ENCODE data around the gene LSS.
"Not testable (repeated sequence)": the region's sequence is repeated elsewhere in the genome, so short reads cannot be mapped to it uniquely, and the experiment has no call there.

Gene LSS

GRCh38 chr21:46152927-46153246, 75.7 kb downstream of the LSS start:
- Histone ChIP-seq H3K36me3 (ENCODE audit: control insufficient read depth in 1 of 2, insufficient read depth in 2 of 2, low read length in 2 of 2) (no peaks in the 10 kb centered on the region), H3K27me3 (ENCODE audit: low read depth, low read length) (no peaks in the 10 kb centered on the region), H3K4me1 (ENCODE audit: control insufficient read depth in 1 of 2, insufficient read depth in 2 of 2, low read length in 2 of 2) (peaks cover 0 to 6% of the 10 kb centered on the region in 2 donors), H3K27ac (ENCODE audit: low read length) (no peak overlapping the region), H3K9me3 (ENCODE audit: control insufficient read depth in 1 of 2, low read length in 2 of 2) (no peaks in the 10 kb centered on the region), H3K4me3 (ENCODE audit: low read depth in 1 of 2, low read length in 2 of 2) (no peak overlapping the region)

GRCh38 chr21:46151989-46152926, 76.3 kb downstream of the LSS start:
- Histone ChIP-seq H3K27ac (ENCODE audit: low read length) (no peak overlapping the region), H3K9me3 (ENCODE audit: control insufficient read depth in 1 of 2, low read length in 2 of 2) (no peaks in the 10 kb centered on the region), H3K4me1 (ENCODE audit: control insufficient read depth in 1 of 2, insufficient read depth in 2 of 2, low read length in 2 of 2) (peaks cover 0 to 6% of the 10 kb centered on the region in 2 donors), H3K4me3 (ENCODE audit: low read depth in 1 of 2, low read length in 2 of 2) (no peak overlapping the region), H3K36me3 (ENCODE audit: control insufficient read depth in 1 of 2, insufficient read depth in 2 of 2, low read length in 2 of 2) (no peaks in the 10 kb centered on the region), H3K27me3 (ENCODE audit: low read depth, low read length) (no peaks in the 10 kb centered on the region)

GRCh38 chr21:46151261-46151988, 77.1 kb downstream of the LSS start:
- Histone ChIP-seq H3K9me3 (ENCODE audit: control insufficient read depth in 1 of 2, low read length in 2 of 2) (no peaks in the 10 kb centered on the region), H3K27ac (ENCODE audit: low read length) (no peak overlapping the region), H3K36me3 (ENCODE audit: control insufficient read depth in 1 of 2, insufficient read depth in 2 of 2, low read length in 2 of 2) (no peaks in the 10 kb centered on the region), H3K27me3 (ENCODE audit: low read depth, low read length) (no peaks in the 10 kb centered on the region), H3K4me1 (ENCODE audit: control insufficient read depth in 1 of 2, insufficient read depth in 2 of 2, low read length in 2 of 2) (peaks cover 0 to 6% of the 10 kb centered on the region in 2 donors), H3K4me3 (ENCODE audit: low read depth in 1 of 2, low read length in 2 of 2) (no peak overlapping the region)

- Histone ChIP-seq H3K36me3 (ENCODE audit: control insufficient read depth in 1 of 2, insufficient read depth in 2 of 2, low read length in 2 of 2) (no peaks in the 10 kb centered on the region), H3K4me3 (ENCODE audit: low read depth in 1 of 2, low read length in 2 of 2) (no peak overlapping the region), H3K9me3 (ENCODE audit: control insufficient read depth in 1 of 2, low read length in 2 of 2) (no peaks in the 10 kb centered on the region), H3K4me1 (ENCODE audit: control insufficient read depth in 1 of 2, insufficient read depth in 2 of 2, low read length in 2 of 2) (peaks cover 0 to 6% of the 10 kb centered on the region in 2 donors), H3K27ac (ENCODE audit: low read length) (no peak overlapping the region), H3K27me3 (ENCODE audit: low read depth, low read length) (no peaks in the 10 kb centered on the region)
Measured at GRCh38 chr21:46150491-46151121, 78.0 kb downstream of the LSS start.

GRCh38 chr21:46150073-46150472, 78.5 kb downstream of the LSS start:
- H3K36me3 ChIP-seq (ENCODE audit: control insufficient read depth in 1 of 2, insufficient read depth in 2 of 2, low read length in 2 of 2), result no peaks in the 10 kb centered on the region

GRCh38 chr21:46149205-46149901, 79.2 kb downstream of the LSS start:
- H3K27ac ChIP-seq (ENCODE audit: low read length), result no peak overlapping the region
- no peaks in the 10 kb centered on the region for H3K36me3 ChIP-seq (ENCODE audit: control insufficient read depth in 1 of 2, insufficient read depth in 2 of 2, low read length in 2 of 2)
- H3K27me3 ChIP-seq (ENCODE audit: low read depth, low read length), result no peaks in the 10 kb centered on the region
- no peak overlapping the region for H3K4me3 ChIP-seq (ENCODE audit: low read depth in 1 of 2, low read length in 2 of 2)
- H3K4me1 ChIP-seq (ENCODE audit: control insufficient read depth in 1 of 2, insufficient read depth in 2 of 2, low read length in 2 of 2), result peaks cover 0 to 6% of the 10 kb centered on the region in 2 donors
- no peaks in the 10 kb centered on the region for H3K9me3 ChIP-seq (ENCODE audit: control insufficient read depth in 1 of 2, low read length in 2 of 2)

More at GRCh38 chr21:46150073-46150472, 78.5 kb downstream of the LSS start:
- Histone ChIP-seq H3K4me3 (ENCODE audit: low read depth in 1 of 2, low read length in 2 of 2) (no peak overlapping the region), H3K27ac (ENCODE audit: low read length) (no peak overlapping the region), H3K9me3 (ENCODE audit: control insufficient read depth in 1 of 2, low read length in 2 of 2) (no peaks in the 10 kb centered on the region), H3K4me1 (ENCODE audit: control insufficient read depth in 1 of 2, insufficient read depth in 2 of 2, low read length in 2 of 2) (peaks cover 0 to 6% of the 10 kb centered on the region in 2 donors), H3K27me3 (ENCODE audit: low read depth, low read length) (no peaks in the 10 kb centered on the region)

GRCh38 chr21:46148106-46148505, 80.5 kb downstream of the LSS start:
- H3K27me3 ChIP-seq (ENCODE audit: low read depth, low read length), result no peaks in the 10 kb centered on the region
- H3K36me3 ChIP-seq (ENCODE audit: control insufficient read depth in 1 of 2, insufficient read depth in 2 of 2, low read length in 2 of 2), result no peaks in the 10 kb centered on the region
- no peak overlapping the region for H3K4me3 ChIP-seq (ENCODE audit: low read depth in 1 of 2, low read length in 2 of 2)
- no peak overlapping the region for H3K27ac ChIP-seq (ENCODE audit: low read length)
- no peaks in the 10 kb centered on the region for H3K4me1 ChIP-seq (ENCODE audit: control insufficient read depth in 1 of 2, insufficient read depth in 2 of 2, low read length in 2 of 2)
- H3K9me3 ChIP-seq (ENCODE audit: control insufficient read depth in 1 of 2, low read length in 2 of 2), result no peaks in the 10 kb centered on the region

GRCh38 chr21:46147429-46147828, 81.1 kb downstream of the LSS start:
- not testable (repeated sequence) for H3K4me3 ChIP-seq (ENCODE audit: low read depth in 1 of 2, low read length in 2 of 2); H3K4me1 ChIP-seq (ENCODE audit: control insufficient read depth in 1 of 2, insufficient read depth in 2 of 2, low read length in 2 of 2); H3K9me3 ChIP-seq (ENCODE audit: control insufficient read depth in 1 of 2, low read length in 2 of 2); H3K27ac ChIP-seq (ENCODE audit: low read length); H3K27me3 ChIP-seq (ENCODE audit: low read depth, low read length); H3K36me3 ChIP-seq (ENCODE audit: control insufficient read depth in 1 of 2, insufficient read depth in 2 of 2, low read length in 2 of 2)

- no peak overlapping the region for H3K4me3 ChIP-seq (ENCODE audit: low read depth in 1 of 2, low read length in 2 of 2)
- no peaks in the 10 kb centered on the region for H3K36me3 ChIP-seq (ENCODE audit: control insufficient read depth in 1 of 2, insufficient read depth in 2 of 2, low read length in 2 of 2)
- no peaks in the 10 kb centered on the region for H3K4me1 ChIP-seq (ENCODE audit: control insufficient read depth in 1 of 2, insufficient read depth in 2 of 2, low read length in 2 of 2)
Measured at GRCh38 chr21:46146856-46147255, 81.7 kb downstream of the LSS start.

GRCh38 chr21:46145840-46146691, 82.5 kb downstream of the LSS start:
- H3K27ac ChIP-seq (ENCODE audit: low read length), result no peak overlapping the region
- no peak overlapping the region for H3K4me3 ChIP-seq (ENCODE audit: low read depth in 1 of 2, low read length in 2 of 2)

More at GRCh38 chr21:46146856-46147255, 81.7 kb downstream of the LSS start:
- Histone ChIP-seq H3K9me3 (ENCODE audit: control insufficient read depth in 1 of 2, low read length in 2 of 2) (no peaks in the 10 kb centered on the region), H3K27me3 (ENCODE audit: low read depth, low read length) (no peaks in the 10 kb centered on the region), H3K27ac (ENCODE audit: low read length) (no peak overlapping the region)

More at GRCh38 chr21:46145840-46146691, 82.5 kb downstream of the LSS start:
- H3K27me3 ChIP-seq (ENCODE audit: low read depth, low read length), result no peaks in the 10 kb centered on the region
- H3K9me3 ChIP-seq (ENCODE audit: control insufficient read depth in 1 of 2, low read length in 2 of 2), result no peaks in the 10 kb centered on the region
- no peaks in the 10 kb centered on the region for H3K4me1 ChIP-seq (ENCODE audit: control insufficient read depth in 1 of 2, insufficient read depth in 2 of 2, low read length in 2 of 2)
- no peaks in the 10 kb centered on the region for H3K36me3 ChIP-seq (ENCODE audit: control insufficient read depth in 1 of 2, insufficient read depth in 2 of 2, low read length in 2 of 2)
